ENCODE measurements around the gene CENPX.
A peak's percentile ranks its signal among the peaks of the same experiment; 100 is the strongest.
"Not testable (repeated sequence)": the region's sequence is repeated elsewhere in the genome, so short reads cannot be mapped to it uniquely, and the experiment has no call there.

The CENPX gene

DNA sequence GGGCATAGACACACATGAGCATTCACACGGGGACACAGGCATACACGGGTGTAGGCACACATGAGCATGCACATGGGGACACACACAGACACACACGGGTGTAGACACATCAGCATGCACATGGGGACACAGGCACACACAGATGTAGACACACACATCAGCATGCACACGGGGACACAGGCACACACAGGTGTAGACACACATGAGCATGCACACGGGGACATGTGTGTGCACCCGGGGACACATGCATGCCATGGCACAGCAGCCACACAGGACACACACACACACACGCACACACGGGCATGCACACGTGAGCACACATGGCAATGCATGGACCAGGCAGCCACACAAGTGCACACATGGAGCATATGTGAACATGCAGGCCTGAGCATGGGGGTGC, 20.0 kb upstream of the CENPX start:
- WGBS, 2 donors (ENCODE audit: extremely low coverage in 2 of 2, insufficient read length in 2 of 2, insufficient replicate concordance in 1 of 2): no CpG with 5 or more reads among the region's 9 CpGs
- no peak overlapping the region for H2BK120ac ChIP-seq (ENCODE audit: low read depth, low read length)
- H3K36me3 ChIP-seq (replicated peaks in 1 of 2; ENCODE audit: control insufficient read depth in 2 of 2, insufficient read depth in 2 of 2, low read length in 2 of 2): peaks cover 5 to 9% of the 10 kb centered on the region in 2 donors
- peak overlapping the region; percentile 82 for H4K91ac ChIP-seq (ENCODE audit: low read depth, low read length, poor library complexity)
- H3K4ac ChIP-seq (ENCODE audit: low read length): no peak overlapping the region
- H2BK15ac ChIP-seq (ENCODE audit: low read length): no peak overlapping the region
- DNase-seq (ENCODE audit: low spot score): no peak
- no peak overlapping the region for H3K18ac ChIP-seq (ENCODE audit: low read length)
- peaks cover 1% of the 10 kb centered on the region for H3K79me1 ChIP-seq (ENCODE audit: low read depth, low read length)
- H3K23ac ChIP-seq (ENCODE audit: low read depth, low read length, poor library complexity): peak overlapping the region; percentile 67
- peak overlapping the region in 1 of 2 donors; percentile 53 for H3K4me3 ChIP-seq (ENCODE audit: low read length in 2 of 2)
- H3K14ac ChIP-seq (ENCODE audit: low read length): peak overlapping the region; percentile 14
- peak overlapping the region; percentile 83 for H3K9ac ChIP-seq (ENCODE audit: low read depth, low read length, poor library complexity)
- no peak overlapping the region for H3K27ac ChIP-seq (replicated peaks; ENCODE audit: low read length)
- no peaks in the 10 kb centered on the region for H3K27me3 ChIP-seq (ENCODE audit: control insufficient read depth in 3 of 3, insufficient read depth in 3 of 3, low read depth in 1 of 3, low read length in 3 of 3)
- no peak overlapping the region for H2BK5ac ChIP-seq (ENCODE audit: low read length)
- H2BK12ac ChIP-seq (ENCODE audit: low read length): peak overlapping the region; percentile 98
- H3K4me1 ChIP-seq (ENCODE audit: control insufficient read depth in 2 of 2, insufficient read depth in 1 of 2, low read depth in 1 of 2, low read length in 2 of 2): peaks cover 1 to 3% of the 10 kb centered on the region in 2 donors
- no peak overlapping the region for H3K4me2 ChIP-seq (ENCODE audit: insufficient read depth, low read length, poor library complexity, severe bottlenecking)
- H2AFZ ChIP-seq (ENCODE audit: low read length): no peak overlapping the region
- peak overlapping the region; percentile 64 for H2AK5ac ChIP-seq (ENCODE audit: low read depth, low read length)
- peak overlapping the region; percentile 87 for H4K8ac ChIP-seq (ENCODE audit: low read depth, low read length)
- H3K9me3 ChIP-seq (replicated peaks in 1 of 2; ENCODE audit: control insufficient read depth in 2 of 2, insufficient read depth in 1 of 2, low read depth in 1 of 2, low read length in 2 of 2): no peaks in the 10 kb centered on the region

DNA sequence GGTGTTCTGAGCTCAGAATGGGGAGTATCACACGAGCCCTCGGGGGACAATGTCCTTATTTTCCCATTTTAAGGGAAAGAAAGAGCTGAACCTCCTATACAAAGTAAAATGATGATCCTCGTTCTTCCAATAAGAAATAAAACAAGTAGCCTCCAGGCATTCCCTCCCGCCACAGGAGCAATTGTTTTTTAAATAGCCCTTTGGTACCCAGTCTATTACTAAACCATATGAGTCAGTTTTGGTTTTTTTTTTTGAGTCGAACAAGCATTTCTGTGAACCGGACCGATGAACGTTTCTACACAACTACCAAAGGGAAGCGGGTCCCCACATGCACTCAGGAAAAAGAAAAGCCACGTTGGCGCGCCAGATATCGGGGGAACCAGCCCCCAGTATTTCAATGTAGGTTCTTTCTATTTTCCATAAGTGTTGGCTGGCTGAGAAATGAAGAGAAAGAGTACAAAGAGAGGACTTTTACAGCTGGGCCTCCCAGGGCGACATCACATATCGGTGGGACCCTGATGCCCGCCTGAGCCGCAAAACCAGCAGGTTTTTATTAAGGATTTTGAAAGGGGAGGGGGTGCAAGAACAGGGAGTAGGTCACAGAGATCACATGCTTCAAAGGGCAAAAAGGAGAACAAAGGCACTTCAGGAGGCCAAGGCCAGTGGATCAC, 18.6 kb upstream of the CENPX start:
- no peaks in the 10 kb centered on the region for H3K9me3 ChIP-seq (replicated peaks in 1 of 2; ENCODE audit: control insufficient read depth in 2 of 2, insufficient read depth in 1 of 2, low read depth in 1 of 2, low read length in 2 of 2)
- H3K27me3 ChIP-seq (ENCODE audit: control insufficient read depth in 3 of 3, insufficient read depth in 3 of 3, low read depth in 1 of 3, low read length in 3 of 3): no peaks in the 10 kb centered on the region
- H3K27ac ChIP-seq (replicated peaks; ENCODE audit: low read length): no peak overlapping the region
- H3K4ac ChIP-seq (ENCODE audit: low read length): no peak overlapping the region
- H3K14ac ChIP-seq (ENCODE audit: low read length): no peak overlapping the region
- WGBS, 2 donors (ENCODE audit: extremely low coverage in 2 of 2, insufficient read length in 2 of 2, insufficient replicate concordance in 1 of 2): no CpG with 5 or more reads among the region's 17 CpGs
- no peak for DNase-seq (ENCODE audit: low spot score)
- no peak overlapping the region for H3K4me2 ChIP-seq (ENCODE audit: insufficient read depth, low read length, poor library complexity, severe bottlenecking)
- H3K4me3 ChIP-seq (ENCODE audit: low read length in 2 of 2): no peak overlapping the region
- peaks cover 7 to 9% of the 10 kb centered on the region in 2 donors for H3K4me1 ChIP-seq (ENCODE audit: control insufficient read depth in 2 of 2, insufficient read depth in 1 of 2, low read depth in 1 of 2, low read length in 2 of 2)
- H2AFZ ChIP-seq (ENCODE audit: low read length): no peak overlapping the region
- H2BK15ac ChIP-seq (ENCODE audit: low read length): no peak overlapping the region
- no peak overlapping the region for H2BK12ac ChIP-seq (ENCODE audit: low read length)
- H3K36me3 ChIP-seq (replicated peaks in 1 of 2; ENCODE audit: control insufficient read depth in 2 of 2, insufficient read depth in 2 of 2, low read length in 2 of 2): peaks cover 0 to 5% of the 10 kb centered on the region in 2 donors
- no peak overlapping the region for H4K8ac ChIP-seq (ENCODE audit: low read depth, low read length)
- peaks cover 5% of the 10 kb centered on the region for H3K79me1 ChIP-seq (ENCODE audit: low read depth, low read length)
- no peak overlapping the region for H2AK5ac ChIP-seq (ENCODE audit: low read depth, low read length)
- H2BK120ac ChIP-seq (ENCODE audit: low read depth, low read length): no peak overlapping the region
- no peak overlapping the region for H4K91ac ChIP-seq (ENCODE audit: low read depth, low read length, poor library complexity)
- H3K9ac ChIP-seq (ENCODE audit: low read depth, low read length, poor library complexity): no peak overlapping the region
- H3K18ac ChIP-seq (ENCODE audit: low read length): no peak overlapping the region
- H3K23ac ChIP-seq (ENCODE audit: low read depth, low read length, poor library complexity): no peak overlapping the region
- H2BK5ac ChIP-seq (ENCODE audit: low read length): no peak overlapping the region

DNA sequence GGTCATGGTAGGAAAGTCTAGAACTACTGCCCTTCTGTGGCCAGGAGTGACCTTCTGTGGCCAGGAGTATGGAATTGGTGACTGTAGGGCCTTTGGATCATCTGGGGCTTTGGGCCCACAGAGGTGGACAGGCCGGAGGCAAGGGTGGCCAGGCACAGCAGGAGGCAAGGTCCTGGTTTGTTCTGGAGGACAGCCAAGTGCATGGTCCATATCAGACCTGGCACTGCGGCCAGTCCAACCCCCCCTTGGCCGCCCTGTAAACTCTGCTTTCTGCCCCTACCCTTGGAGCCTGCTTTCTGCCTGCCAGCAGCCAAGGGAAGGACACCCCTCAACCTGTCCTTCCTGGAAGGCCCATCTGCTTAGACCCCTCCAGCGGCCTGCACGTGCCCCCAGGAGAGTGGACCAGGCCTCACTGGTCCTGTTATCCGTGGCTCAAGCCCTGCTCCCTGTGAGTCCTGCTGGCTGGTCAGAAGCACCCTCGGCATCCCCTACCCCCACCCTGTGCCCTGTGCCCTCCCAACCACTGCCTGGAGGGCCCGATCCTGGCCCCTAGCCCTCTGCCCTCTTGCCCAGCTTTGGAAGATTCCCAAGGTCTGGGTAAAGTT, 17.1 kb upstream of the CENPX start:
- peaks cover 9 to 10% of the 10 kb centered on the region in 2 donors for H3K4me1 ChIP-seq (ENCODE audit: control insufficient read depth in 2 of 2, insufficient read depth in 1 of 2, low read depth in 1 of 2, low read length in 2 of 2)
- no peak overlapping the region for H3K4me2 ChIP-seq (ENCODE audit: insufficient read depth, low read length, poor library complexity, severe bottlenecking)
- no peaks in the 10 kb centered on the region for H3K27me3 ChIP-seq (ENCODE audit: control insufficient read depth in 3 of 3, insufficient read depth in 3 of 3, low read depth in 1 of 3, low read length in 3 of 3)
- no peak overlapping the region for H3K23ac ChIP-seq (ENCODE audit: low read depth, low read length, poor library complexity)
- H2BK120ac ChIP-seq (ENCODE audit: low read depth, low read length): no peak overlapping the region
- H3K9ac ChIP-seq (ENCODE audit: low read depth, low read length, poor library complexity): no peak overlapping the region
- no peak overlapping the region for H2BK5ac ChIP-seq (ENCODE audit: low read length)
- no peak overlapping the region for H2AFZ ChIP-seq (ENCODE audit: low read length)
- H3K36me3 ChIP-seq (replicated peaks in 1 of 2; ENCODE audit: control insufficient read depth in 2 of 2, insufficient read depth in 2 of 2, low read length in 2 of 2): peaks cover 8 to 20% of the 10 kb centered on the region in 2 donors
- peaks cover 6% of the 10 kb centered on the region for H3K79me1 ChIP-seq (ENCODE audit: low read depth, low read length)
- peak overlapping the region; percentile 60 for H2AK5ac ChIP-seq (ENCODE audit: low read depth, low read length)
- H3K14ac ChIP-seq (ENCODE audit: low read length): peak overlapping the region; percentile 17
- no peak for DNase-seq (ENCODE audit: low spot score)
- H4K8ac ChIP-seq (ENCODE audit: low read depth, low read length): no peak overlapping the region
- H3K18ac ChIP-seq (ENCODE audit: low read length): peak overlapping the region; percentile 3
- no peak overlapping the region for H3K4me3 ChIP-seq (ENCODE audit: low read length in 2 of 2)
- no peak overlapping the region for H4K91ac ChIP-seq (ENCODE audit: low read depth, low read length, poor library complexity)
- H3K4ac ChIP-seq (ENCODE audit: low read length): peak overlapping the region; percentile 67
- no peaks in the 10 kb centered on the region for H3K9me3 ChIP-seq (replicated peaks in 1 of 2; ENCODE audit: control insufficient read depth in 2 of 2, insufficient read depth in 1 of 2, low read depth in 1 of 2, low read length in 2 of 2)
- H2BK15ac ChIP-seq (ENCODE audit: low read length): peak overlapping the region; percentile 74
- WGBS, 2 donors (ENCODE audit: extremely low coverage in 2 of 2, insufficient read length in 2 of 2, insufficient replicate concordance in 1 of 2): no CpG with 5 or more reads among the region's 8 CpGs
- H2BK12ac ChIP-seq (ENCODE audit: low read length): peak overlapping the region; percentile 16
- H3K27ac ChIP-seq (replicated peaks; ENCODE audit: low read length): no peak overlapping the region

DNA sequence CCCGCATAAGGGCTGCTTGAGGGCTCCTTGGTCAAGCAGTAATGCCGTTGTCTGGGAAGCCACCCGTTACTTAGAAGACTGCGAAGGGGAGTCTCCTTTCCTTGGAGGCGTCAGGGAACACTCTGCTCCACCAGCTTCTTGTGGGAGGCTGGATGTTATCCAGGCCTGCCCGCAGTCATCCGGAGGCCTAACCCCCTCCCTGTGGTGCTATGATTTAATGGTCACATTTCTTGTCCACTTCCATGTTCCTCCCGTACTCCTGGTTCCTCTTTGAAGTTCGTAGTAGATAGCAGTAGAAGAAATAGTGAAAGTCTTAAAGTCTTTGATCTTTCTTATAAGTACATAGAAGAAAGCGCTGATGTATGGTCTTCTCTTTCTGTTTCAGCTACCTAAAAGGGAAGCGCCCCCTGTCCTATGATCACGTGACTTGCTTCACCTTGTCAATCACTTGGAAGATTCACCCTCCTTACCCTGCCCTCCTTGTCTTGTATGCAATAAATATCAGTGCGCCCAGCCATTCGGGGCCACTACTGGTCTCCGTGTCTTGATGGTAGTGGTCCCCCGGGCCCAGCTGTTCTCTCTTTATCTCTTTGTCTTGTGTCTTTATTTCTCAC, 16.2 kb upstream of the CENPX start:
- H2BK12ac ChIP-seq (ENCODE audit: low read length); H4K8ac ChIP-seq (ENCODE audit: low read depth, low read length); H3K14ac ChIP-seq (ENCODE audit: low read length); H2BK15ac ChIP-seq (ENCODE audit: low read length); H3K18ac ChIP-seq (ENCODE audit: low read length); H2AFZ ChIP-seq (ENCODE audit: low read length); H3K4me2 ChIP-seq (ENCODE audit: insufficient read depth, low read length, poor library complexity, severe bottlenecking); H3K27me3 ChIP-seq (ENCODE audit: control insufficient read depth in 3 of 3, insufficient read depth in 3 of 3, low read depth in 1 of 3, low read length in 3 of 3); H3K4ac ChIP-seq (ENCODE audit: low read length); DNase-seq (ENCODE audit: low spot score); H2BK5ac ChIP-seq (ENCODE audit: low read length); H3K27ac ChIP-seq (replicated peaks; ENCODE audit: low read length); H4K91ac ChIP-seq (ENCODE audit: low read depth, low read length, poor library complexity); H2BK120ac ChIP-seq (ENCODE audit: low read depth, low read length); H3K9ac ChIP-seq (ENCODE audit: low read depth, low read length, poor library complexity); H3K79me1 ChIP-seq (ENCODE audit: low read depth, low read length); H3K4me3 ChIP-seq (ENCODE audit: low read length in 2 of 2); H2AK5ac ChIP-seq (ENCODE audit: low read depth, low read length); H3K9me3 ChIP-seq (replicated peaks in 1 of 2; ENCODE audit: control insufficient read depth in 2 of 2, insufficient read depth in 1 of 2, low read depth in 1 of 2, low read length in 2 of 2); H3K23ac ChIP-seq (ENCODE audit: low read depth, low read length, poor library complexity): not testable (repeated sequence)
- Histone ChIP-seq H3K36me3 (replicated peaks in 1 of 2; ENCODE audit: control insufficient read depth in 2 of 2, insufficient read depth in 2 of 2, low read length in 2 of 2) (peaks cover 8 to 24% of the 10 kb centered on the region in 2 donors), H3K4me1 (ENCODE audit: control insufficient read depth in 2 of 2, insufficient read depth in 1 of 2, low read depth in 1 of 2, low read length in 2 of 2) (peaks cover 9 to 10% of the 10 kb centered on the region in 2 donors)
- no CpG with 5 or more reads among the region's 16 CpGs for WGBS, 2 donors (ENCODE audit: extremely low coverage in 2 of 2, insufficient read length in 2 of 2, insufficient replicate concordance in 1 of 2)
